NCI-H1048 (cell line): Measurements from ENCODE around the gene ZNF213.

Experiments
- DNase-seq: peaks from one replicate; lab custom pipeline; 2025; lab: John Stamatoyannopoulos, UW

ZNF213 gene

GRCh38 chr16:3101018-3101840 lies 33.6 kb upstream of the ZNF213 start:
- no peak for DNase-seq

DNA sequence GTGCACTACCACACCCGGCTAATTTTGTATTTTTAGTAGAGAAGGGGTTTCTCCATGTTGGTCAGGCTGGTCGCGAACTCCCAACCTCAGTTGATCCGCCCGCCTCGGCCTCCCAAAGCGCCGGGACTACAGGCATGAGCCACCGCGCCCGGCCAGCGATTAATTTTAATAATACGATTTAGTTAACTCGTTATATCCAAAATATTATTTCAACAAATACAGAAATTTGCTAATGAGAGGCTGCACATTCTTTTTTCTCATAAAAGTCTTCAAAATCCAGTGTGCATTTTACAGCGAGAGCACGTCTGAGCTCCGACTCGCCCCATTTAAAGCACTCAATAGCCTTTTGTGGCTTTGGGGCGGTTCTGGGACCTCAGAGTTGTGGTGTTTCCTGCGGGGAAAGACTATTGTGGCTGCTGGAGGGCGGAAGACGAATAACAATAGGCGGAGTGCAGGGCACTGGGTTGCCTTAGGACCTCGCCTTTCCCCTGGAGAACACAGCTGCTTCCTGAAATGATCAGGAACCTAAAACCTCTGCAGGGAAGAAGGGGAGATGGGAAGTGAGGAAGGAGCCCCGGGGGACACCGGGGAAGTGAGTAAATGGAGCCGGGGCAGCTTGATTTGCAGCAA lies 32.9 kb upstream of the ZNF213 start:
- DNase-seq, result no peak

DNA sequence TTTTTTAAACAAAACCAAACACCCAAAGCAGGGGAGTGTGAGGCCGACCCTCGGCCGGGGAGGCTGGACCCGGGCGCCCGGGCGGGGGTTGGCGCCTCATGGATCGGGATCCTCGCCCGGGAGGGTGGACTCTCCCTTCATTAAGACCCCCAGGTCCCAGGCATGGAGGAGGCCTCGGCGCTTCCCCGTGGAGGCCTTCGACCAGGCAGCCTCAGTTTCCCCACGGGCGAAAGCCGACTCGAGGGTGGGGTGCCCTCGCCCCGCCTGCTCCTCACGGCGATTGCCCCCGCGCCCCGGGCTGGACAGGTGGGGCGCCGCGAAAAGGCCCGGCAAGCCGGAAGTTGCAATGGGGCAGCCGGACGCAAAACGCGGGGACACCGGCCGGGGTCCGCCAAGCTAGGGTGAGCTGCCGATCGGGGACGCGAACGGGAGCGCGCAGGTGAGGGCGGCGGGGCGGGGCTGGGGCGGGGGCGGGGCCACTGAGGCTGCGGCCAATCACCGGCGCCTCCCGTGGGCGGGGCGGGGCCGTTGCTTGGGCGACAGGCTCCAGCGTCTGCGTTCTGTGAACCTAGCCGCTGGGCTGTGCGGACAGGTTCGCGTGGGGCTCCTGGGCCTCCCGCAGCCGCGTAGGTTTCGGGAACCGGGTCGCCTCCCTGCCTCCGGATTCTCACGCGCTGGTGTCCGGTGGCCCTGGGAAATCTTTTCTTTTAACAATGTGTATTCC lies 28.5 kb upstream of the ZNF213 start:
- peak; percentile 41 for DNase-seq

- DNase-seq, result no peak
Measured at GRCh38 chr16:3112058-3112880, 22.6 kb upstream of the ZNF213 start, which contains the start of gene ZNF205. ZNF205 (plus strand) TSS chr16:3112586; CDS start chr16:3113431, 845 bp downstream.

DNA sequence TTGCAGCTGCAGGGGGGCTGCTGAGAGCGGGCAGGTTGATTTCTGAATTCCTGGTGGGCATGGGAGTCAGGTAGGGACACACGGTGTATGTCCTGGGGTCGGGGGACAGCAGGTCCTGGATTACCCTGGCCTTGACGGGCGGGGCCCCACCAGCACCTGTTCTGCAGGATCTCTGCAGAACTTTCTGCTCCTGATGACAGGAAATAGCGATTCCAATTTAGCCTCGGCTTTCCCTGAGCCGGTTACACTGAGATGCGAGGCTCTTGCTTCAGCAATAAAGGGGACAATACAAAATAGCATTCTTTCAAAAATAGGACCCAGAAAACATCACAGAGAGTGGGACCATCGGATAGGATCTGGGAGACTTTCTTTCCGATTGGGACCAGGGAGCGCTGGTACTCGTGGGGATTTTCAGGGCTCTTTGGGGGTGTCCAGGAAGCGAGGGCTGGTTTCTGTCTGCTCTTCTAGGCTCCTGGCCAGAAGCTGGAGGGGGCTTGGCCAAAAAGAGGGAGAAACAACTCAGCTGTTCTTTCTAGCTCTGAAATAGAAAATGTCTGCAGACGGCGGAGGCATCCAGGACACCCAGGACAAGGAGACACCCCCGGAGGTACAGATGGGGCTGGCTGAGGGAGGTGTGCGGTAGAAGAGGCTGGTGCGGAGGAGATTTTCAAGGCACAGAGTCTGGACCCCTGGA lies 21.8 kb upstream of the ZNF213 start:
- DNase-seq, result no peak

DNA sequence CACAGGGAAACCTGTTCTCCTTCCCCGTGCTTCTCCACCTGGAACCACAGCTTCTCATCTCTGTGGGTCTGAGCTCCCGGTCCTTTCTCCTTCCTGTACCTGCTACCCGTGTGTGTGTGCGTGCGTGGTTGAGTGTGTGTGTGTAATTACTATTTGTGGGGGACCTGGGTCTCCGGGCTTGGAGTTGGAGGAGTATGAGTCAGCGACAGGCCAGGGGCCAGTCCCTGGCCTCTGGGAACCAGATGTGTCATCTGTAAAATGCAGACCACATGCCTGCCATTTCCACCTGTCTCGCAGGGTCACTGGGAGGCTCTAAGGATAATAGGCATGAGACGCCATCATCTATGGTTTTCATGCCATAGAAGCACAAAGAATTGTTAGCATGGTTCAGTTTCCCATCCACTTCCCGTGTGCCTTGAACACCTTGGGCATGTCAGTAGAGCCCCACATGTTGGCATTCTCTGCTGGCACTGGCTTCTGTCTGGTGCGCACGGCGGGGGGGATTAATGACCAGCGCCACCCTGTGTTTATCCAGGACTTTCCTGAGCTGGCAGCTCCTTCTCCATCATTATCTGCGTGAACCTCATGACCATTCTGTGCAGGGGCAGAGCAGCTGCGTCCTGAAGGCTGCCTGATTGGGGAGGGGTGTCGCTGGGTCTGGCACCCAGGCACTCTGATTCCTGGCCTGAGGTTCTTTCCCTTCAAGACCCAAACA lies 20.9 kb upstream of the ZNF213 start:
- no peak for DNase-seq

DNA sequence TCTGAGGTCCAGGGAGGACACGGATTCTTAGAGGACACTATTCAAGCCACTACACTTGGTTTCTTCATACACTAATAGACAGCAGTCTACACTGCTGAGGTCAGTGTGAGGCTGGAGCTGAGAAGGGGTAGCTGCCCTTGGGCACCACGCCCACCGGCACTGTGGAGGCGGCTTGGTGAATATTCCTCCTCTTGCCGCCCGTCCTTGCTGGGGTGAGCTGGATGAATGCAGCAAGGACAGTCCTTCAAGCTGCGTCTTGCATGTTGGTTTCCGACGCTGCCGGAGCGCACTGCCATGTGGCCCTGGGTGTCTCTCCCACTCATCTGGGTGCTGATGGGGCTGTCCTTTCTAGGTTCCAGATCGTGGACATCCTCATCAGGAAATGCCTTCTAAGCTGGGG lies 19.8 kb upstream of the ZNF213 start:
- no peak for DNase-seq

GRCh38 chr16:3115561-3115960 lies 19.3 kb upstream of the ZNF213 start:
- no peak for DNase-seq

- DNase-seq, result no peak
Measured at GRCh38 chr16:3118204-3118790, 16.5 kb upstream of the ZNF213 start.

DNA sequence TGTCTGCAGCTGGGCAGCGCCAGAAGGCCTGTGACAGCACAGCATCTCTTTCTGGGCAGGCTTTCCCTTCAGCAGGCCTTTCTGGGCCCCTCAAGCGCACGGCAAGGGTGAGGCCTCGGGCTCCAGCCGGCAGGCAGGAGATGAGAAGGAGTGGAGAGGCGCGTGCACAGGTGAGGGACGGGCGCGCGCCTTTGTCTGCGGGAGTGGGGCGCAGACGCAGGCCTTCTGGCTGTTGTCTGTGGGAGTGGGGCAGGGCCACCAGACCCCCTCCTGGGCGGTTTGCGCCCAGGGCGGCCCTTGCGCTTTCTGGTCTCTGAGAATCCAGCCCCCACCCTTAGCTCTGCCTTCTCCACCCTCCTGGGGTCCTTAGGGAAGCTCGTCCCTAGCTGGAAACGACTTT lies 16.0 kb upstream of the ZNF213 start:
- DNase-seq, result no peak

- DNase-seq, result no peak
Measured at GRCh38 chr16:3119286-3119685, 15.5 kb upstream of the ZNF213 start.

- DNase-seq, result no peak
Measured at GRCh38 chr16:3119701-3120408, 15.0 kb upstream of the ZNF213 start.

GRCh38 chr16:3120435-3120834 lies 14.4 kb upstream of the ZNF213 start:
- DNase-seq, result no peak

- DNase-seq, result no peak
Measured at GRCh38 chr16:3121851-3122467, 12.9 kb upstream of the ZNF213 start.

GRCh38 chr16:3122926-3123570 lies 11.8 kb upstream of the ZNF213 start:
- no peak for DNase-seq

DNA sequence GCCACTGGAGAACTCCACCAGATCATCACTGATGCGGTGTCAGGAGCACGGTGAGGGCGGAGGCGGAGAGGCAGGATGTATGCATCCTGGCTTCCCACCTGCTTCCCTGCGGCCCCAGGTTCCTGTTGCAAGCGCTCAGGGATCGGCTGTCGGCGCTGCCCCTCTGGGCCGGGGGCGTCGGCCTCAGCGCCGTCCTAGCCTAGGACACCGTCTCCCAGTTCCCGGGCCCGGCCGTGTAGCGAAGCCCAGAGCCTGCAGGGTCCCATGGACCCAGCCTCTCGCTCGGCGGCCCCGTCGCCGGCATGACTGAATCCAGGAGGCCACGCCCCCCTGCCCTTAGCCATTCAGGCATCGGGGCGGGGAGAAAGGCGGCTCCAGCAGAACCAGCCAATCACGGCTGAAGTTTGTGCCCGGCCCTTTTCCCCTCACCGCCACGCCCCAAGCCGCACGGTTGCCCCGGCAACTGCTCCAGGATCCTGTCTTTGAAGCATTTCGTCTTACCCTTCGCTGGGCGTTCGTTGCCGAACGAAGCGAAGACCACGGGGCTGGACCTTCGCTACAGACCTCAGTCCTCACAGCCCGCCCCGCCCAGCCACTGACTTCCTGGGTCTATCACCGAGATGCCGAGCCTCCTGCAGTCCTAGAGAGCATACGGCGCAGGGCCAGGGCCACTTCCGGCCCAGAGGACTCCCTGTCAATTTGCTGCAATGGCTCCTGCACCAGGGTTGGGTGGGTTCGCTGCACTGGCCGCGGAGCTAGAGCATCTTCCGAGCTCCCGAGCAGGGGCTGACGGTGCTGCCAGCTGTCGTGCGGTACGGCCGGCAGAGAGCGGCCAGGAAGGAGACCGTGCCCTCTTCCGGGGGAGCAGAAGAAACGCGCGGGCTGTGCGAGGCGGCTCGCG lies 10.6 kb upstream of the ZNF213 start:
- DNase-seq, result peak; percentile 63

DNA sequence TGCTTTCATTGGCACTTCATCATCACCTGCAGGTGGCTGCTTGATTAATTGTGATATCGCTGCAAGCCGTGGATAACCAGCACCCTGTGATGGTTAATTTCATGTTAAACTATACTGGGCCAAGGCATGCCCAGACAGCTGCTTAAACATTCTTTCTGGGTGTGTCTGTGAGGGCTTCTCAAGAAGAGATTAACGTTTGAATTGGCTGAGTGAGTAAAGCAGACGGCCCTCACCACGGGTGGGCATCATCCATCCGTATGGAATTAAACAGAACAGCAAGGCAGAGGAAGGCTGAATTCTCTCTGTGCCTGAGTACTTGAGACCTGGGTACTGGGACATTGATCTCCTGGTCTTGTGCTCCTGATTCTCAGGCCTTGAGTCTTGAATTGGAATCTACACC lies 7.1 kb upstream of the ZNF213 start:
- no peak for DNase-seq
